PC-3 (cell line): ENCODE results near the gene ST3GAL3.

Experiments used
- EZH2 ChIP-seq: fragments of 300-600 bp; sonication (generic); IDR thresholded peaks from one replicate; pipeline ENCODE4 v1.6.1; 2017; ENCODE audit warnings: antibody characterized with exemption, mild to moderate bottlenecking, low read length; ENCODE audit not compliant: unreplicated experiment
- EZH2phosphoT487 ChIP-seq: fragments of 300-600 bp; sonication (generic); IDR thresholded peaks from 2 replicates; pipeline ENCODE4 v1.6.1; 2018; ENCODE audit warnings: mild to moderate bottlenecking, antibody characterized with exemption, low read length, borderline replicate concordance
- TF ChIP-seq, protein P1 (sequence below): fragments of 300-600 bp; sonication (generic); conservative IDR thresholded peaks from 2 replicates; pipeline ENCODE4 v1.5.1; 2017; ENCODE audit warnings: antibody characterized with exemption, low read depth, mild to moderate bottlenecking, low read length

DNA sequence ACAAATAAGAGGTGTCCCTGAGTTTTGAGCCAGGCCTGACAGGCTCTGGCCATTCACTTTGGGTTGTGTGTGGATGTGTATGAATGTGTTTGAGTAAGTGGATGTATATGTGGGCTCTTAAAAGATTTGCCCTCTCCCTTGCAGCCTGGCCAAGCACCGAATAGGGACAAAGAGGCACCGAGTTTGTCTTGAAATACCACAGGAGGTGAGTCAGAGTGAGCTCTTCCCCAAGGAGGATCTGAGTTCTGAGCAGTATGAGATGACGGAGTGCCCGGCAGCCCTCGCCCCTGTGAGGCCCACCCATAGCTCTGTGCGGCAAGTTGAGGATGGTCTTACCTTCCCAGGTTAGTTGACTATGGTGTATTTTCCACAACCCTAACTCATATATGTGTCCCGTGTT is 38.4 kb upstream of the ST3GAL3 start:
- TF ChIP-seq, protein P1, sequence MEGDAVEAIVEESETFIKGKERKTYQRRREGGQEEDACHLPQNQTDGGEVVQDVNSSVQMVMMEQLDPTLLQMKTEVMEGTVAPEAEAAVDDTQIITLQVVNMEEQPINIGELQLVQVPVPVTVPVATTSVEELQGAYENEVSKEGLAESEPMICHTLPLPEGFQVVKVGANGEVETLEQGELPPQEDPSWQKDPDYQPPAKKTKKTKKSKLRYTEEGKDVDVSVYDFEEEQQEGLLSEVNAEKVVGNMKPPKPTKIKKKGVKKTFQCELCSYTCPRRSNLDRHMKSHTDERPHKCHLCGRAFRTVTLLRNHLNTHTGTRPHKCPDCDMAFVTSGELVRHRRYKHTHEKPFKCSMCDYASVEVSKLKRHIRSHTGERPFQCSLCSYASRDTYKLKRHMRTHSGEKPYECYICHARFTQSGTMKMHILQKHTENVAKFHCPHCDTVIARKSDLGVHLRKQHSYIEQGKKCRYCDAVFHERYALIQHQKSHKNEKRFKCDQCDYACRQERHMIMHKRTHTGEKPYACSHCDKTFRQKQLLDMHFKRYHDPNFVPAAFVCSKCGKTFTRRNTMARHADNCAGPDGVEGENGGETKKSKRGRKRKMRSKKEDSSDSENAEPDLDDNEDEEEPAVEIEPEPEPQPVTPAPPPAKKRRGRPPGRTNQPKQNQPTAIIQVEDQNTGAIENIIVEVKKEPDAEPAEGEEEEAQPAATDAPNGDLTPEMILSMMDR = no peak
- TF ChIP-seq EZH2 (no peak), EZH2phosphoT487 (no peak)
